Endothelial cell of umbilical vein (primary cell): ENCODE measurements around the gene SMTNL2.

ENCODE experiments used
- CTCF ChIP-seq, 2 donors: IDR thresholded peaks; 1 replicate in 1 of 2; 2 replicates in 1 of 2; pipeline ENCODE4 v1.5.1; 2011; ENCODE audit warnings: low read length in 2 of 2, mild to moderate bottlenecking in 2 of 2, moderate library complexity in 2 of 2, control low read depth in 1 of 2, inconsistent platforms in 1 of 2, low read depth in 1 of 2; ENCODE audit not compliant: insufficient read depth in 1 of 2; ENCODE audit errors: extremely low read depth in 1 of 2
- MYC ChIP-seq: IDR thresholded peaks from one replicate; pipeline ENCODE4 v1.6.1; 2011; ENCODE audit warnings: mild to moderate bottlenecking, low read depth, low read length
- POLR2A ChIP-seq: IDR thresholded peaks from 2 replicates; pipeline ENCODE4 v1.6.1; 2012; ENCODE audit warnings: low read depth, mild to moderate bottlenecking, control low read depth, low read length

- TF ChIP-seq POLR2A (no peak), MYC (no peak), CTCF (IDR thresholded peaks at IDR 0.05; ENCODE audit: extremely low read depth in 1 of 2, insufficient read depth in 1 of 2, low read depth in 1 of 2, low read length in 2 of 2) (no peak)
Measured at GRCh38 chr17:4622375-4622774, 38.0 kb downstream of the SMTNL2 start.
